Measurements from ENCODE around the gene PAPPA2.

The PAPPA2 gene

GRCh38 chr1:176803596-176803995 lies 340.6 kb downstream of the PAPPA2 start:
- DNase-seq (ENCODE audit: low spot score), result no peak

GRCh38 chr1:176809292-176809691 lies 346.3 kb downstream of the PAPPA2 start:
- DNase-seq (ENCODE audit: low spot score), result no peak

- peak; percentile 32 for DNase-seq (ENCODE audit: low spot score)
Observed at GRCh38 chr1:176811511-176812288, 348.7 kb downstream of the PAPPA2 start.

GRCh38 chr1:176815621-176816020 lies 352.6 kb downstream of the PAPPA2 start:
- no peak for DNase-seq (ENCODE audit: low spot score)

- no peak for DNase-seq (ENCODE audit: low spot score)
Observed at GRCh38 chr1:176816232-176816631, 353.3 kb downstream of the PAPPA2 start.

GRCh38 chr1:176820391-176821031 lies 357.5 kb downstream of the PAPPA2 start:
- DNase-seq (ENCODE audit: low spot score), result peak; percentile 60

- DNase-seq (ENCODE audit: low spot score), result no peak
Observed at GRCh38 chr1:176826265-176826664, 363.3 kb downstream of the PAPPA2 start.

GRCh38 chr1:176829261-176829660 lies 366.3 kb downstream of the PAPPA2 start:
- DNase-seq (ENCODE audit: low spot score), result no peak

- no peak for DNase-seq (ENCODE audit: low spot score)
Observed at GRCh38 chr1:176831150-176831549, 368.2 kb downstream of the PAPPA2 start.

- DNase-seq (ENCODE audit: low spot score), result no peak
Observed at GRCh38 chr1:176837708-176838107, 374.7 kb downstream of the PAPPA2 start.

GRCh38 chr1:176838276-176838995 lies 375.5 kb downstream of the PAPPA2 start:
- DNase-seq (ENCODE audit: low spot score), result no peak

- DNase-seq (ENCODE audit: low spot score), result no peak
Observed at GRCh38 chr1:176839216-176839615, 376.2 kb downstream of the PAPPA2 start.

- no peak for DNase-seq (ENCODE audit: low spot score)
Observed at GRCh38 chr1:176841238-176841637, 378.3 kb downstream of the PAPPA2 start.

GRCh38 chr1:176843352-176844297 lies 380.6 kb downstream of the PAPPA2 start:
- DNase-seq (ENCODE audit: low spot score), result peak; percentile 75

GRCh38 chr1:176847052-176847451 lies 384.1 kb downstream of the PAPPA2 start:
- no peak for DNase-seq (ENCODE audit: low spot score)

- DNase-seq (ENCODE audit: low spot score), result no peak
Observed at GRCh38 chr1:176849281-176849680, 386.3 kb downstream of the PAPPA2 start.

GRCh38 chr1:176850871-176851270 lies 387.9 kb downstream of the PAPPA2 start:
- DNase-seq (ENCODE audit: low spot score), result no peak

GRCh38 chr1:176852124-176852523 lies 389.1 kb downstream of the PAPPA2 start:
- DNase-seq (ENCODE audit: low spot score), result no peak

- DNase-seq (ENCODE audit: low spot score), result no peak
Observed at GRCh38 chr1:176853503-176853902, 390.5 kb downstream of the PAPPA2 start.

- no peak for DNase-seq (ENCODE audit: low spot score)
Observed at GRCh38 chr1:176854121-176854520, 391.1 kb downstream of the PAPPA2 start.
